ENCODE measurements around the gene BRD4. TPM values are rescaled to one million over a fixed set of nuclear protein-coding genes. Genes with fewer than 3 reads are reported as not detected.

Gene BRD4
- total and polyA plus RNA-seq, 11 donors, result 31.1 to 78.9 (median 61.8) TPM

DNA sequence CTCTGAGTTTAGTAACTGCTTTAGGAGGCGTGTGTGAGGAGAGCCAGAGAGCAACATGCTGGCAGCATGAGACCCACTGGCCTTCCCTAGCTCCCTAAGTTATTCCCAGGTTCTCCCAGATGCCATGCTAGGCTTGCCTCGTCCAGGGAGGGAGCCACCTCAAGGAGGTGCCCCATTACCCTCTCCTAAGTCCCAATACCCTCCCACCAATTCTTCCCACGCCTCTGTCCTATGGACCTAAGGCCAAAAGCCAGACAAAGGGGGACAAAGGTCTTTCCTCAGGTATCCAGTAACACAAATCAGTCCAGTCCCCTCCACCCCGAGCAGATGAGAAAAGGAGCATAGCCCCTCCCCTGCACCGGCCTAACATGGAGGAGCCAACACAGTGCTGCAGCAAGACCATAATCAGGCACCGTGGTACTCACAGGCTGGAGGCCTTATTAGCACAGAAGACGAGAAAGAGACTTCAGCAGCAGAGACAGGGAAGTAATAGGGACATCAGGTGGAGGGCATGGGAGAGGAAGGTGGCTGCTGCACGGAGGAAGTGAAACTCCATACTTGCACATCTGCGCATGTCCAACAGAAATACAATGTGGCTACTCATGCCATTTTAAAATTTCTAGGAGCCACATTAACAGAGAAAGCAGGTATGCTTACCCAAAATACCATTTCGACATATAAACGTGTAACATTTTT is 46.3 kb downstream of the BRD4 start:
- TF ChIP-seq POLR2A (IDR thresholded peaks at IDR 0.05), result no peak
- no peak for TF ChIP-seq CTCF (IDR thresholded peaks at IDR 0.05)
- WGBS, 4 donors, result 63 to 67% (median 66%) methylated on average over 10 to 11 of the region's 11 CpGs
- no peak overlapping the region for H3K4me3 ChIP-seq
- no peaks in the 10 kb centered on the region for H3K36me3 ChIP-seq
- H3K27ac ChIP-seq, result no peak overlapping the region
- no peaks in the 10 kb centered on the region for H3K9me3 ChIP-seq
- intact Hi-C loops (cut with DNase I), result loop anchor here in 2 of 10 donors (5.0 to 10.0 kb wide), 2 partner anchors 41 to 89 kb away; partner anchors contain the start of gene AKAP8 (in 1 of the 2)
- DNase-seq, result no peak
- no peak for ATAC-seq
- no peaks in the 10 kb centered on the region for H3K27me3 ChIP-seq
- H3K4me1 ChIP-seq, result peaks cover 44 to 100% (median 100%) of the 10 kb centered on the region in 12 donors

GRCh38 chr19:15284896-15285295 is 47.4 kb downstream of the BRD4 start:
- 59 to 81% (median 73%) methylated on average over 2 to 3 of the region's 3 CpGs for WGBS, 4 donors
- no peaks in the 10 kb centered on the region for H3K27me3 ChIP-seq
- H3K9me3 ChIP-seq, result no peaks in the 10 kb centered on the region
- H3K27ac ChIP-seq, result peak overlapping the region in 1 of 12 donors; percentile 33
- no peak for TF ChIP-seq POLR2A (IDR thresholded peaks at IDR 0.05)
- no peak for TF ChIP-seq CTCF (IDR thresholded peaks at IDR 0.05)
- intact Hi-C loops (cut with DNase I), result loop anchor here in 8 of 10 donors (5.0 to 10.0 kb wide), 6 partner anchors 32 to 92 kb away; partner anchors contain the start of genes AKAP8 (in 2 of the 8) and BRD4 (in 2 of the 8)
- DNase-seq, result no peak
- no peak for ATAC-seq
- no peaks in the 10 kb centered on the region for H3K36me3 ChIP-seq
- H3K4me3 ChIP-seq, result no peak overlapping the region
- peaks cover 48 to 100% (median 100%) of the 10 kb centered on the region in 12 donors for H3K4me1 ChIP-seq

- WGBS, 4 donors, result 86 to 90% (median 86%) methylated on average over 5 of the region's 5 CpGs
- TF ChIP-seq POLR2A (IDR thresholded peaks at IDR 0.05) (no peak), CTCF (IDR thresholded peaks at IDR 0.05) (no peak)
- H3K36me3 ChIP-seq, result no peaks in the 10 kb centered on the region
- no peaks in the 10 kb centered on the region for H3K9me3 ChIP-seq
- ATAC-seq (no peak), DNase-seq (no peak)
- H3K4me3 ChIP-seq, result no peak overlapping the region
- peak overlapping the region in 4 of 12 donors; percentile 15 to 83 (median 40) for H3K27ac ChIP-seq
- intact Hi-C loops (cut with DNase I), result loop anchor here in 7 of 10 donors (5.0 to 10.0 kb wide), 6 partner anchors 33 to 93 kb away; partner anchors contain the start of genes AKAP8 (in 2 of the 7) and BRD4 (in 2 of the 7)
- no peaks in the 10 kb centered on the region for H3K27me3 ChIP-seq
- peaks cover 47 to 100% (median 100%) of the 10 kb centered on the region in 12 donors for H3K4me1 ChIP-seq
These were observed 48.2 kb downstream of the BRD4 start for GRCh38 chr19:15284091-15284490.

GRCh38 chr19:15283141-15283883 is 49.0 kb downstream of the BRD4 start:
- peak in 1 of 5 donors; percentile 64 for DNase-seq
- no peaks in the 10 kb centered on the region for H3K27me3 ChIP-seq
- intact Hi-C loops (cut with DNase I), result loop anchor here in 7 of 10 donors (5.0 to 10.0 kb wide), 6 partner anchors 34 to 94 kb away; partner anchors contain the start of genes AKAP8 (in 2 of the 7) and BRD4 (in 2 of the 7)
- peak in 2 of 4 donors; percentile 26 for ATAC-seq
- no peak for TF ChIP-seq POLR2A (IDR thresholded peaks at IDR 0.05)
- TF ChIP-seq CTCF (IDR thresholded peaks at IDR 0.05), result no peak
- H3K4me1 ChIP-seq, result peaks cover 45 to 100% (median 98%) of the 10 kb centered on the region in 12 donors
- no peak overlapping the region for H3K4me3 ChIP-seq
- 46 to 61% (median 50%) methylated on average over 10 of the region's 10 CpGs for WGBS, 4 donors
- no peaks in the 10 kb centered on the region for H3K36me3 ChIP-seq
- no peaks in the 10 kb centered on the region for H3K9me3 ChIP-seq
- peak overlapping the region in 6 of 12 donors; percentile 4 to 83 (median 40) for H3K27ac ChIP-seq
